Mammary epithelial cell (primary cell): Measurements from ENCODE around the gene CHKB.

Experiments used
- CTCF ChIP-seq, 2 donors: IDR thresholded peaks in 1 of 2; conservative IDR thresholded peaks in 1 of 2; 2 replicates each; pipeline ENCODE4 v1.5.1; 2011 to 2012; ENCODE audit warnings: inconsistent platforms in 2 of 2, low read length in 2 of 2, mild to moderate bottlenecking in 2 of 2, control low read depth in 1 of 2, low read depth in 1 of 2; ENCODE audit not compliant: insufficient read depth in 1 of 2; ENCODE audit errors: extremely low read depth in 1 of 2
- EZH2 ChIP-seq: IDR thresholded peaks from 2 replicates; pipeline ENCODE4 v1.6.1; 2012; ENCODE audit warnings: low read length, inconsistent platforms, borderline replicate concordance

GRCh38 chr22:50530580-50530876, 52.1 kb downstream of the CHKB start:
- no peak for TF ChIP-seq CTCF (conservative IDR thresholded peaks at IDR 0.05 in 1 of 2, IDR thresholded peaks at IDR 0.05 in 1 of 2; ENCODE audit: extremely low read depth in 1 of 2, insufficient read depth in 1 of 2, low read depth in 1 of 2, low read length in 2 of 2)
- TF ChIP-seq EZH2 = no peak
